Right lobe of liver (tissue), 4 donors: Measurements from ENCODE around the gene GRIK2.

Experiments used
- CTCF ChIP-seq, 4 donors: fragments of 200-600 bp in 3 of 4; fragments of 450-650 bp in 1 of 4; IDR thresholded peaks; one replicate each; pipeline versions ENCODE4 v1.5.1 to v1.8.0; 2016 to 2022; ENCODE audit warnings: antibody characterized with exemption in 4 of 4, mild to moderate bottlenecking in 2 of 4
- POLR2A ChIP-seq: fragments of 450-650 bp; IDR thresholded peaks from one replicate; pipeline ENCODE4 v1.6.1; 2017; ENCODE audit warnings: antibody characterized with exemption, mild to moderate bottlenecking
- donor health status: DM: no; HTN: no; CAD: no.
- donor health status: DM: no; HTN: no; CAD: no.
- donor health status: DM: no; HTN: yes; CAD: no.

- TF ChIP-seq POLR2A = no peak
- no peak for TF ChIP-seq CTCF (IDR thresholded peaks at IDR 0.05)
Observed at GRCh38 chr6:101454106-101454676, 60.7 kb downstream of the GRIK2 start.
